SK-N-MC (cell line): ENCODE measurements around the gene GNAQ.

Source experiments
- DNase-seq: peaks from one replicate; pipeline ENCODE4 v3.0.0-alpha.2; 2011; ENCODE audit warnings: low read depth, low spot score
- H3K27ac ChIP-seq: fragments of 200-600 bp; sonication (generic); 2 replicates; pipeline ENCODE4 v1.5.1; 2016; ENCODE audit warnings: mixed run types
- H3K36me3 ChIP-seq: fragments of 200-600 bp; sonication (generic); 2 replicates; pipeline ENCODE4 v1.6.1; 2017; ENCODE audit warnings: antibody characterized with exemption, low read length, mixed read lengths; ENCODE audit not compliant: insufficient read depth
- H3K4me3 ChIP-seq: fragments of 200-600 bp; sonication (generic); 2 replicates; pipeline ENCODE4 v1.5.1; 2016
- H3K9ac ChIP-seq: fragments of 200-600 bp; sonication (generic); 2 replicates; pipeline ENCODE4 v1.8.0; 2017; ENCODE audit warnings: mixed run types, mixed read lengths; ENCODE audit not compliant: insufficient read length
- H3K9me3 ChIP-seq: fragments of 200-600 bp; sonication (generic); 2 replicates; pipeline ENCODE4 v1.6.1; 2017; ENCODE audit warnings: low read depth, mild to moderate bottlenecking, antibody characterized with exemption, low read length, moderate library complexity, mixed read lengths
- EZH2 ChIP-seq: fragments of 200-600 bp; sonication (generic); IDR thresholded peaks from one replicate; pipeline ENCODE4 v1.6.1; 2017; ENCODE audit warnings: antibody characterized with exemption
- FOXP2 ChIP-seq: optimal IDR thresholded peaks from 2 replicates; pipeline ENCODE3; 2011; ENCODE audit warnings: mild to moderate bottlenecking, moderate library complexity; ENCODE audit not compliant: insufficient read depth; ENCODE audit errors: extremely low read length, control extremely low read depth
- POLR2AphosphoS5 ChIP-seq: IDR thresholded peaks from 2 replicates; pipeline ENCODE4 v1.6.1; 2012; ENCODE audit warnings: mild to moderate bottlenecking, low read depth, low read length, borderline replicate concordance

The GNAQ gene

DNA sequence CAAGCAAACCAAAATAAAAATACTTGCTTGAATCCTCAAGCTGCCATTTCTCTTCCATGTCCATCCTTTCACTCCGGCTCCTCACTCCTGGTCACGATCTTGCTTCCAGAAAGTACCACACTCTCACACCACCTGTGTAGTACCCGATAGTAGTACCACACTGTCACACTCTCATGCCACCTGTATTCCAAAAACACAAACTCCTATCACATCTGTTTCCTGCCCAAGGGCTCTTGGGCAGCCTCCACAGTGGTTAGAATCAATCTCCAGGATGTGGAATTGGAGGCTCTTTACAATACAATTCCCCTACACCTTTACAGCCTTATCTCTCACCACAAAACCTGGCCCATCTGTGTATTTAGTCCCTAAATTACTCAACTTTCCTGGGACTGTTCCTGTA lies 130.6 kb downstream of the GNAQ start:
- no peak for DNase-seq
- no peaks in the 10 kb centered on the region for H3K36me3 ChIP-seq
- H3K4me3 ChIP-seq, result no peak overlapping the region
- H3K9ac ChIP-seq, result no peak overlapping the region
- H3K27ac ChIP-seq, result no peak overlapping the region
- no peaks in the 10 kb centered on the region for H3K9me3 ChIP-seq
- no peak for TF ChIP-seq FOXP2
- TF ChIP-seq EZH2, result no peak
- no peak for TF ChIP-seq POLR2AphosphoS5

DNA sequence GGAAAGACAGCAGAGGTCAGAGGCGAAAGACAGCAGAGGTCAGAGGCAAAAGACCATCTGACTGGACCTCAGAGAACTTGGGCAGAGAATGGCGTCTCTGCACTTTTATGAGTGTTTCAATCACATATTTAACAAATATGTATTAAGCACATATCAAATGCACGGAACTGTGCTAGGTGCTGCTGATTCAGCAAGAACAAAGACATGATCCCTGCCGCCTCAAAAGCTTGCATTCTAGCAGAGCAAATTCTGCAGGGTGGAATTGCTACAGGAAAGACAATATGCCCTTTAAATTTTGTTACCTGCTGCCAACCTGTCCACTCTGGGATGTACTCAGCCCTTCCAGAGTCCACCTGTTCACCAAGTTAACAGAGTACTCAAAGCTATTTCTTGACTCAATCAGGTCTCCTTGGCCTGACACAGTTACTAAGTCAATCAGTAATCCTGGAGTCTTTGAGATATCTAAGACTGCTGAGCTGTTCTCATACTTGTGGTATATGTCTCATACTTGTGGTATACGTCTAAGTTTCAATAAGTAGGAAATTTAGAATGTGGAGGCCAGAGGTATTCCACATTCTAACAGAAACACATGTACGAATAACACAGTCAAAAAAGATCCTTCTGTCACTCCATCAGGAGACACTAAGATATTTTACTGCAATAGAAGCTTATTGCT lies 131.8 kb downstream of the GNAQ start:
- H3K9me3 ChIP-seq, result no peaks in the 10 kb centered on the region
- H3K9ac ChIP-seq, result no peak overlapping the region
- no peak for TF ChIP-seq FOXP2
- TF ChIP-seq POLR2AphosphoS5, result no peak
- no peak for TF ChIP-seq EZH2
- no peak for DNase-seq
- no peaks in the 10 kb centered on the region for H3K36me3 ChIP-seq
- H3K4me3 ChIP-seq, result no peak overlapping the region
- no peak overlapping the region for H3K27ac ChIP-seq

DNA sequence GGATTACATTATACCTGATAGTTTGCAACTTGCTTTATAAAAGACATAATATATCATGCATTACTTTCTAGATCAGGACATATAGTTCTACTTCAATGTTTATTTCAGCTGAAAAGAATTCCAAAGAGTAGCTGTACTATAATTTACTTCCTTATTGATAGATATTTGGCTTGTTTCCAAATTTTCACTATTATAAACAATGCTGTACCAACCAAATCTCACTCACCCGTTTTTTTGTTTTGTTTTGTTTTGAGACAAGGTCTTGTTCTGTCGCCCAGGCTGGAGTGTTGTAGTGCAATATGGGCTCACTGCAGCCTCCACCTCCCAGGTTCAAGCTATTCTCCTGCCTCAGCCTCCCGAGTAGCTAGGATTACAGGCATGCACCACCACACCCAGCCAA lies 132.7 kb downstream of the GNAQ start:
- no peak for TF ChIP-seq POLR2AphosphoS5
- no peak for TF ChIP-seq FOXP2
- TF ChIP-seq EZH2, result no peak
- Histone ChIP-seq H3K4me3 (no peak overlapping the region), H3K9ac (no peak overlapping the region), H3K27ac (no peak overlapping the region), H3K9me3 (no peaks in the 10 kb centered on the region), H3K36me3 (no peaks in the 10 kb centered on the region)
- no peak for DNase-seq

DNA sequence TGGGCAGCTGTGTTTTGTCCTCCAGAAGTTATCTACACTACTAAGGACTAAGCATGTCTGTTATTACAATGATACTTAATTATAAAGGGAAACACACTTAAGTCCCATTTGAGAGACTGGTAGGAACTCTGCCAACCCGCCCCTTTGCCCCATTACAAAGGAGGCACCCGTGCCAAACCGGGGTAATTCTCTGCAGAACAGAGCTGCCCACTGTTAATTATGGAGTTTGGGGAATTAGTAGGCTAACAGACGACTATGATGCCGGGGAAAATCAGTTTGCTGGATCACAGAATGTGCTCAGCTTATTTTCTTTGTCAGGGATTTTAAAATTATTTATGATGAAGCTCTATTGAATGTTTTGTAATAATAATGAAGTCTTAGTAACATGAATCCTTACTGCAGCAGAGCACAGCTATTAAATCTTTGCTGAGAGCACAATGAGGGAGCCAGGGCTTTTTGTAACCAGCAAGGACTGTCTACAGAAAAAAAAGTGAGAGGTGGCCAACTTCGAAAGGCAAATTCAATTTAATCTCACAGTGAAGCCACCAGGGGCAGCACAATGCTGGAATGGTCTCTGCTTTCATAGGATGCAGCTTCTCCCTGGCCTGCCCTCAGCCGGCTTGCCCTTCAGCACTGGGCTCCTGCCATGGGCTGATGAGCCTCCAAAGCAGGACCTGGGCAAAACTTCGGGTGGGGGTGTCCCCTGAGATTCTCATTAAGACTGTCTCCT lies 134.5 kb downstream of the GNAQ start:
- Histone ChIP-seq H3K27ac (peak overlapping the region; percentile 79), H3K9me3 (no peaks in the 10 kb centered on the region), H3K4me3 (0 out of 2 replicates have a peak overlapping the region, but pooled peaks have one; percentile 9), H3K36me3 (no peaks in the 10 kb centered on the region), H3K9ac (no peak overlapping the region)
- DNase-seq, result no peak
- TF ChIP-seq FOXP2 (no peak), POLR2AphosphoS5 (no peak), EZH2 (no peak)

DNA sequence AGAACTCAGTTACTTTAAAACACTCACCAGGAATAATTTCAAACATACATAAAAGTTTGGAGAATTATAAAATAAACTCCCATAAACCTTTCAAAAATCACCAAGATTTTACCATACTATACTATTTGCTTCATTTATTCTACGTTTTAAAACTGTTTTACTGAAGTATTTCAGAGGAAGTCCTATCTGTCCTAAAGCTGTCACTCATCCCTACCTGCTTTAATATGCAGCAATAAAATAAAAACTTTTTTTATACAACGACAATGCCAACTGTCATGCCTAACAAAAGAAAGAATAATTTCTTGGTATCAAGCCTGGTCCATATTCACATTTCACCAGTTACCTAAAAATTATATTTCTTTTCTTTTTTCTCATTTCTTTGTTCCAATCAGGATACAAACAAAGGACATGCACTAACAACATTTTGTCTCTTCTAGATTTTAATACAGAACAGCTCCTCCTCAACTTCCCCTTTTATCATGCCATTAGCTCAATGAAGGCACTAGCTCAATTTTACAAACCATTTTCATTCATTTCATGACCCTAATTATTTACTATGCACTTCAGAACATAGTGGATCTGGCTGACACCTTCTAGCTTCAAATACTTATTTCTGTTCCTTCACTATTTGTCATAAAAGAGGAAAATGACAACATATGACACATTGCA lies 135.2 kb downstream of the GNAQ start:
- Histone ChIP-seq H3K27ac (peak overlapping the region; percentile 79; the same call in 1 of the 2 replicates), H3K9ac (no peak overlapping the region), H3K9me3 (no peaks in the 10 kb centered on the region), H3K36me3 (no peaks in the 10 kb centered on the region), H3K4me3 (no peak overlapping the region)
- no peak for DNase-seq
- TF ChIP-seq FOXP2 (no peak), EZH2 (no peak), POLR2AphosphoS5 (no peak)

DNA sequence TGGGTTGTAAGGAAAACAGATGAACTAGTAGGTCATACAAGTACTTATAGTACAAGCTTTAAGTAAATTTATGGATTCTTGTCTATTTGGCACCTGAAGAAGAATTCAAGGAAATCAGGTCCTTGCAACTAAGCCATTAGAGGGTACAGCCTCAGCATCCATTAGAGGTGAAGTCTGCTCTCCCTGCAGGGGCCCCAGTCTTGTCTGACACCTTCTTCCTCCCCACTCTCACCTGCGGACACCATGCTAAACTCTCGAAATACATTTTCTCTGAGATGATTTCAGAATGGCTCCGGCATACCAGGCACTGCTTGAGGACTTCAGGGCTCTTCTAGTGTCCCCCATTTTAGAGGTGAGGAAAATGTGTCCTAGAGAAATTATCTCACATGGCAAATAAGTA lies 137.9 kb downstream of the GNAQ start:
- Histone ChIP-seq H3K9ac (no peak overlapping the region), H3K4me3 (no peak overlapping the region), H3K9me3 (no peaks in the 10 kb centered on the region), H3K36me3 (no peaks in the 10 kb centered on the region), H3K27ac (no peak overlapping the region)
- TF ChIP-seq EZH2, result no peak
- no peak for TF ChIP-seq FOXP2
- TF ChIP-seq POLR2AphosphoS5, result no peak
- no peak for DNase-seq

DNA sequence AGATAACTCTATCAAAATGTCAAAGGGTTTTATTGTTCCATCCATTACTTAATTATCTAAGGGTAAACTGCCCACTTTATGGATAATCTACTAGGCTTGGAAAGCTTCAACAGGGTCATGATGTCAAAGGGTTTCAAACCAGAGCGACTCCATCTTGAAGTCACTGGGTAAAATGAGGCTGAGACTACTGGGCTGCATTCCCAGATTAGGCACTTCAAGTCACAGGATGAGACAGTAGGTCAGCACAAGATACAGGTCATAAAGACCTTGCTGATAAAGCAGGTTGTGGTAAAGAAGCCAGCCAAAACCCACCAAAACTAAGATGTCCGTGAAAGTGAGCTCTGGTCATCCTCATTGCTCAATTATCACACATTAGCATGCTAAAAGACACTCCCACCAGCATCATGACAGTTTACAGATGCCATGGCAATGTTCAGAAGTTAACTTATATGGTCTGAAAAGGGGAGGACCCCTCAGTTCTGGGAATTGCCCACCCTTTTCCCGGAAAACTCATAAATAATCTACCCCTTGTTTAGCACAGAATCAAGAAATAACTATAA lies 138.6 kb downstream of the GNAQ start:
- no peak for DNase-seq
- H3K27ac ChIP-seq, result no peak overlapping the region
- no peaks in the 10 kb centered on the region for H3K36me3 ChIP-seq
- no peak overlapping the region for H3K9ac ChIP-seq
- TF ChIP-seq FOXP2 (no peak), EZH2 (no peak), POLR2AphosphoS5 (no peak)
- H3K9me3 ChIP-seq, result no peaks in the 10 kb centered on the region
- H3K4me3 ChIP-seq, result no peak overlapping the region

DNA sequence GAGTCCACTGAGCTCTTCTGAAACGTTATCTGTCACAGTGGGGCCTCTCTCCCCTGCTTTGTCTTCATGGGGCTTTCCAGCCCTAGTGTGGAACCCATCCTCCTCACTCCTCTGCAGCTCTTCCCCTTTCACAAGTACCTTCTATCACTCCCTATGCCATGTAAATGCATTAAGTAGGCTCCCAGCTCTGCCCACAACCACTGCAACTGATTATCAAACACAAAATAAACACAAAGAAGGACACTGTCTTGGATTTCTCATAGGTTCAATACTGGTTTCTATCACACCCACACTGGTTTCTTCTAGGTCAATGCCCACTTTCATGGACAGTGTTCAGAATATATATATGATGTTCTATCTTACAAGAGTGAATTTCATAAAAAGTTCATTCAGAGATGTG lies 139.4 kb downstream of the GNAQ start:
- Histone ChIP-seq H3K36me3 (no peaks in the 10 kb centered on the region), H3K9me3 (no peaks in the 10 kb centered on the region), H3K27ac (peak overlapping the region; percentile 86), H3K9ac (no peak overlapping the region), H3K4me3 (no peak overlapping the region; the same call in 1 of the 2 replicates)
- TF ChIP-seq EZH2 (no peak), POLR2AphosphoS5 (no peak), FOXP2 (no peak)
- no peak for DNase-seq
